NCI-H2107 treated with DMSO at 0.1 percent for 48 hours (cell line): ENCODE measurements around the gene NDOR1.
"Not testable (repeated sequence)": the region's sequence is repeated elsewhere in the genome, so short reads cannot be mapped to it uniquely, and the experiment has no call there.

Source experiments
- DNase-seq: peaks from one replicate; lab custom pipeline; 2025; ENCODE audit not compliant: unreplicated experiment; lab: John Stamatoyannopoulos, UW

The NDOR1 gene

DNA sequence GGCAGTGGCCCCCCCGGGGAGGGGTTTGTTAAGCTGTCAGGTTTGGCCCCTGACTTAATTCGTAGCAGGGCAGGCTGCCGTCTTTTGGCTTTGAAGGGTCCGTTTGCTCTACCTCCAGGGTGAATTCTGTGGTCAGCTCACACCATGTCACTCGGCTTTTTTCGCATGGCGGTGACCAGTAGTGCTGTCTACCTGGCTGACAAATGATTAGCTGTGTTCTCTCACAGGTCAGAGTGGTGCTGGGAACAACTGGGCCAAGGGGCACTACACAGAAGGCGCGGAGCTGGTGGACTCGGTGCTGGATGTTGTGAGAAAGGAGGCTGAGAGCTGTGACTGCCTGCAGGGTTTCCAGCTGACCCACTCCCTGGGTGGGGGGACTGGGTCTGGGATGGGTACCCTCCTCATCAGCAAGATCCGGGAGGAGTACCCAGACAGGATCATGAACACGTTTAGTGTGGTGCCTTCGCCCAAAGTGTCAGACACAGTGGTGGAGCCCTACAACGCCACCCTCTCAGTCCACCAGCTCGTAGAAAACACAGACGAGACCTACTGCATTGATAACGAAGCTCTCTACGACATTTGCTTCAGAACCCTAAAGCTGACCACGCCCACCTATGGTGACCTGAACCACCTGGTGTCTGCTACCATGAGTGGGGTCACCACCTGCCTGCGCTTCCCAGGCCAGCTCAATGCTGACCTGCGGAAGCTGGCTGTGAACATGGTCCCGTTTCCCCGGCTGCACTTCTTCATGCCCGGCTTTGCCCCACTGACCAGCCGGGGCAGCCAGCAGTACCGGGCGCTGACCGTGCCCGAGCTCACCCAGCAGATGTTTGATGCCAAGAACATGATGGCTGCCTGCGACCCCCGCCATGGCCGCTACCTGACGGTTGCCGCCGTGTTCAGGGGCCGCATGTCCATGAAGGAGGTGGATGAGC, 37.0 kb downstream of the NDOR1 start:
- no peak for DNase-seq

DNA sequence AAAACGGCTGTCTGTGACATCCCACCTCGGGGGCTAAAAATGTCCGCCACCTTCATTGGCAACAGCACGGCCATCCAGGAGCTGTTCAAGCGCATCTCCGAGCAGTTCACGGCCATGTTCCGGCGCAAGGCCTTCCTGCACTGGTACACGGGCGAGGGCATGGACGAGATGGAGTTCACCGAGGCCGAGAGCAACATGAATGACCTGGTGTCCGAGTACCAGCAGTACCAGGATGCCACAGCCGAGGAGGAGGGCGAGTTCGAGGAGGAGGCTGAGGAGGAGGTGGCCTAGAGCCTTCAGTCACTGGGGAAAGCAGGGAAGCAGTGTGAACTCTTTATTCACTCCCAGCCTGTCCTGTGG, 37.7 kb downstream of the NDOR1 start:
- DNase-seq = not testable (repeated sequence)

DNA sequence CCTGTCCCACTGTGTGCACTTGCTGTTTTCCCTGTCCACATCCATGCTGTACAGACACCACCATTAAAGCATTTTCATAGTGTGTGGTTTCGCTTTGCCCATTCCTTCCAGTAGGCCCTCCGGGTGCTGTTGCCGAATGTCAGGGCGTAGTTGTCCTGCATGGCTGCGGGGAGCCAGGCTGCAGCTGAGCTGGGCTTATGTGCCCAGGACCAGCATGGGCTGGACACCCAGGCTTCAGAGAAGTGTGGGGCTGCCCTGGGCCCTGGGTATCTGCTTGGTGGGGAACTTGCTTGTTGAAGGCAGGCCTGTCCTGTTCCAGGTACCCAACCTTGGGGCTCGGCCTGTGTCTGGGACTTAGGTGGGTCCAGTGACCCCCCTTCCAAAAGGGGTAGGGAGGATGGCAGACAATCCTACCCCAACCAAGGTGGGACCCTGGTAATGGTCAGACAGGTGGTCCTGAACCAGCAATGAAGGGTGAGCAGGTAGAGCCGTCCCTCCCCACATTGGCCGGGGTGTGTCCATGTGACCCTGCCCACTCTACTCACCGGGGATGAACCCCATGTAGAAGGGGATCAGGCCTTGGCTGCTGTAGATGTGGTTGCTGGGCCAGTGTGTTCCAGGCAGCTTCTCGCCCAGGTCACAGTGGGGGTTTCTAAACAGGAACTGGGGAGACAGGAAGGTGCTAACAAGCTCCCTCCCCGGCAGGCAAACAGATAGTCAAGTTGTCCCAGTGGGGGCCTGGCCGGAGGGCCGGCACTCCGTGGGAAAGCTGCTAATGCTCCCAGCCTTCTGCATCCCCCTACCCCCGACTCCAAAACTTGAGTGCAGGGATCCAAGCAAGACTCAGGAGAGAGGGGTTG, 38.4 kb downstream of the NDOR1 start:
- no peak for DNase-seq

DNA sequence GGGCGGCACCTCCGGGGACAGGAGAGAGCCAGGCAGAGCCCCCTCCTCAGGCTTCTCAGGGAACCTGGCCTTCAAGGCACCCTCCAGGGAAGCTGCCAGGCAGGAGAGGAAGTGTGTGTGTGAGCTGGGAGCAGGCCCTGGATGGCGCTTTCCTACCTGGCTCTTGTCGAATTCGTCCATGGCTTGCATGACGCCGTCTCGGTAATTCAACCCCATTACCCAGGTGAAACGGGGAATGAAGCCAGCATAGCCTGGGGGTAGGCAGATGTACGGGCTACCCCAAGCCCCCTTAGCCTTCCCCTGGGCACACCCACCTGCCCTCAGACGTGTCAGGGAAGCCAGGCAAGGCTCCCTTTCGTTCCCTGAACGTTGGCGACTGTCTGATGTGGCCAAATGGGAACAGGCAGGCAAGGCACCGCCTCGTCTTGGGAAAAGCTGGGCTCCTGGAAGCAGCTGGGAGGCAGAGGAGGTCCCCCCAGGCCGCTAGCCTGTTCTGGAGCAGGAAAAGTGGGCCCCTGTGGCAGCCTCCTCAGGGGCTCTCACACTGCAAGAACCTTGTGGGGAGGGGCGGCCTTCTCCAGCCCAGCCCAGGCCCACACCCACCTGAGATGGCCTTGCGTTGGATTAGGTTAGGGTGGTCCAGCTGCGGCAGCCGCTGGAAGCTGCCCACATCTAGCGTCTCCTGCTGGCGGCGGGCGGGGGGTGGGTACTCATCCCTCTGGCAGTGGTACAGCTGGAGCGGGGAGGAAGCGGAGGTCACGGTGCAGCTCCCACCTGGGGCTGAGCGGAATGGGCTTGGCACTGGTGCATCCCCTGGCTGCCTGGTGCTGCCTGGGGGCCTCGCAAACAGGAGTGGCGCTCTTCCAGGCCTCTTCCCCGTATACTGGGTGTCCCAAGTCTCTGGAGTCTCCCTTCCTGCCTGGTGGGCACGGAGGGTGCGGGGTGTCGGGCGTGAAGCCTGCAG, 39.3 kb downstream of the NDOR1 start:
- peak; percentile 57 for DNase-seq

DNA sequence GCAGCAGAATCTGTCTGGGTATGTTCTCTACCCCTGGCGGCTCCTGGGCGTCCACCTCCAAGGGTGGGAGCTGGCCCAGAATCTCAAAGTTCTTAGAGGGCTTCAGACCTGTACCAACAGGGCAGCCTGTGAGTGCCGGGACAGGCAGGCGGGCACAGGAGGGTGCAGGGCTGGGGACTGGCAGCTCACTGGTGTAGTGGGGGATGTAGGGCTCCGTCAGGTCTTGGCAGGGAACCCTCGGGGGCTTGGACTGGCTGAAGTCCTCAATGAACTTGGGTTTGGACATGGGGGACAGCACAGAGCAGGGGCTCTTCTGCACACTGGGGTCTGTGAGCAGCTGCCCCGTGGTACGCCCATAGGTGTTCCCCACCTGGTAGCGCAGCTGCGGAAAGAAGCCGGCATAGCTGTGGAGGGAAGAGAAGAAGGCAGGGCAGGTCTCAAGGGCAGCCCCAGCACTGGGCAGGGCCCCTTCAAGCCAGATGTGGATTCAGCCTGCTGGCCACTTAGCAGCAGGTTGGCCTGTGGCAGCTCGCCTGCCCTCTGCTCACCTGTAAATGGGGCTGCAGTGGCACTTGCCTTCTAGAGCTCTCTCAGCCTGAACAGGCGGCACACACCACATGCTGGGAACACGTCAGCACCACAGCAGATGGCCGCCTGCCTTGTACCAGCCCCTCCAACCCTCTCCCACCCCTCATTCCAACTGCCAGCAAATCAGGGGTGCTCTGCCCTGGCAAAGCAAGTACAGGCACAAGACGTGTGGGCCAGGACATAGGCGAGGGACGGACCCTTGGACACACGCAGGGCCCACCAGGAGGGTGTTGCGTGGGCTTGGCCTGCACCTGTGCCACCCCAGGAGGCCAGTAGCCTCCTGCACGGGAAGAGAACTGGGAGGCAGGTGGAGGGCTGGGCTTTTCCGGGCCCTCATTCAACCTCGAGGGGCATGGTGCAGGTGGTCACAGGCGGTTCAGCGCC, 40.2 kb downstream of the NDOR1 start:
- DNase-seq = no peak

DNA sequence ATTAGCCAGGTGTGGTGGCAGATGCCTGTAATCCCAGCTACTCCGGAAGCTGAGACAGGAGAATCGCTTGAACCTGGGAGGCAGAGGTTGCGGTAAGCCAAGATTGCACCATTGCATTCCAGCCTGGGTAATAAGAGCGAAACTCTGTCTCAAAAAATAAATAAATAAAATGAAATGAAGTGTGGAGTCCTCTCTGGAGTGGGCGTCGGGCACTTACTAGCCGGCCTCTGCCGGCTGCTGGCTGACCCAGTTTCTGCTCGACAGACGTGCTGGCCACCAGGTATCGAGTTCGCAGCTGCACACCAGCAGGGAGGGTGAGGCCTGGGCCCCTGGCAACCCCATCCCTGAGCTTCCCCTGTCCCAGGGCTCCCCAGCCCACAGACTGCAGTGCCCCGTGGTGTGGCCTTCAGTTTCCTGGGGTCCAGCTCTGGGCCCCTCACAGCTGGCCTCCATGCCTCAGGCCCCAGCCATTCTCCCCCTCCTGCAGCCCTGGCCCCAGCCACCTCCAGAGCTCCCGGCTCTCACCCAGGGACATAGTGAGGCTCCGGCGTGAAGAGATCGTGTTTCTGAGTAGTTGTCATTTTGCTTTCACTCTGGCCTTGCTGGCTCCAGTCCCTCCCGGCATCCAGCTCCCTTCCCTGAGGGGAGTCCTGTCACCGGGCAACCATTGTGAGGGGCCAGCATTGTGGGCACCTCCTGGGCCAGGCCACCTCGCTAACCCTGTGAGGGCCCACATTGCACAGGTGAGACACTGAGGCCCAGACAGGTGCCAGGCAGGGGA, 41.8 kb downstream of the NDOR1 start:
- DNase-seq = peak; percentile 73

DNA sequence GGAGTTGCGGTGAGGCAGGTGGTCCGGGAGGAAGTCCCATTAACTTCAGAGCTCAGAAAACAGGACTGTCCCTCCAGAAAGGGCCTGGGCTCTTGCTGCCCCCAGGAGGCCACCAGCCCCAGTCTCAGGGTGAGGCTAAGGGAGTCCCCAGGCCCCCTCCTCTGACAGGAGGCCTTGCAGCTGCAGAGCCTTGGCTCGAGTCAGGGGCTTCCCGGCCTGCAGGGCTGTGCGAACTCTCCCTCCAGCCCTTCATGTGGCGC, 42.3 kb downstream of the NDOR1 start:
- DNase-seq = no peak

DNA sequence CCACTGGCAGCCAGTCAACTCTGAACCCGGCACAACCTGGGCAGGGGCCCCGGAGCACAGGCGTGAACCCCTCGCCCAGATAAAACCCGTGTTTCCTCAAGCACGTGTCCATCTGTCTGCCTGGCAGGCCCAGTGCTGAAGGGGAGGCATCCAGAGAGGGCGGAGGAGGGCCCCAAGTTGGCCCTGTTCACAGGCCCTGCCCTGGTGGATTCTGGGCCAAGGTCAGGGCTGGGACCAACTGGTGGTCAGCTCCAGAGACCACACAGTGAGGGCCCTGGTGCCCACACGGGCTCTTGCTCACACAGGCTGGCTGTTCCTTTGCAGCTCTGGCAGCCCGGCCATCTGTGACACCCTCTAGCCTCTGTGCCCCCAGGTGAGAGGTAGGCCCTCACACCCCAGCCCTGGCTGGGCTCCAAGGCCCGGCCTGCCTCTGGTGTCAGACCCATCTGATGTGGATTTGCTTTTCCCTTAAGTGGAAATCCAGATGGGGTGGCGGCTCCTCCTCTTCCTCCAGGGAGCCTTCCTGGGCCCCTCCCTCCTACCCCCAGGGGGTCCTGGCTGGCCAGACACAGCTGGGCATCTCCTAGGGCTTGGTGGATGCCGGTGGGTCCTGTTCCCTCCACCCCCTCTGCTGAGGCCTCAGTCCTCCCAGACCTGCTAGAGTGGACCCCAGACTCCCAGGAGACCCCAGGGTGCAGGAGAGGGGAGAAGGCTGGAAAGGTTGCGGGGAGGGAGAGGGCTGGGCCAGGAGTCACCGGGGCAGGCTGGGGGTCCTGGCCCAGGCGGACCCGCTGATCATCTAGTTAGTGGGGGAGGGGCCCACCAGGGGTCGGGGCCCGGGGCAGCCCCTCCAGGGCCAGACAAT, 45.1 kb downstream of the NDOR1 start:
- DNase-seq = no peak

DNA sequence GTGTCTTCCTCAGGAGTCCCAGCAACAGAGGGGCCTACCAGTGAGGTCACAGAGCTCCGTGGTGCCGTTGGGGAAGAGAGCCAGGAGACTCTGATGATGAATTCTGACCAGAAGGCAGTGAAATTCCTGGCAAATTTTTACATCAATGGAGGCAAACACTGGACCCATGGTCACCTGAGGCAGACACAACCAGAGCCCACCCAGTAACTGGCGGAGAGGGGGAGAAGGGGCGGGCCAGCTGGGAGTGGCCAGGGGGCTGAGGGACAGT, 45.6 kb downstream of the NDOR1 start, which contains the start of gene STPG3:
Gene STPG3 (plus strand): TSS at position 93 of the 268 bp plus-strand sequence. CDS start 1 bp downstream, at position 94.
- no peak for DNase-seq

DNA sequence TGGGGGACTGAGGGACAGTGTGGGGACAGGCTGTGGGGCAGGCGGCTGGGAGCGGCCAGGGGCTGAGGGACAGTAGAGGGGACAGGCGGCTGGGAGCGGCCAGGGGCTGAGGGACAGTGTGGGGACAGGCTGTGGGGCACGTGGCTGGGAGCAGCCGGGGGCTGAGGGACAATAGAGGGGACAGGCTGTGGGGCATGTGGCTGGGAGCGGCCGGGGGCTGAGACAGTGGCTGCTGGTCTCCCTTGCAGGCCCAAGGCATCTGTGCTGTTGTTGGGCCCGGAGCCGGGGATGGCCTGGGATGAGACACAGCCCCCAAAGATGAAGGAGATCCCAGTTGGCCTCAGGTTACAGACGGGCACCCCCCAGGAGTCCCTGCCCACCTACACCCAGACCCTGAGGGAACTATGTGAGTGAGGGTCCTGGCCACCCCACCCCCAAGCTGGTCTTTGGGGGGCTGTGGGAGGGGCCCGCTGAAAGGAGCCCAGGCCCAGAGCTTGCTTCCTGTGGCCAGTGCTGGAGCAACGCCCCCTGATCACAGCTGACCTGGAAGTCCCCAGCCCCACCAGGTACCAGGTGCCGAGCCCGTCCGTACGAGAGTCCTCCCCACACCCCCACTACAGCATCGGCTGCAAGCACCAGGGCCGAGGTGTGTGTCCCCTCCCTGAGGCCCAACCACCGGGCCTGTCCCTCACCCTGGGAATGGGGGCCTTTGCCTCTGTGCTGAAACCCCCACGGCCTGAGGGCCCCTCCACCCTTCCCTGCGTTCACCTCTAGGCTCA, 46.2 kb downstream of the NDOR1 start:
- no peak for DNase-seq

DNA sequence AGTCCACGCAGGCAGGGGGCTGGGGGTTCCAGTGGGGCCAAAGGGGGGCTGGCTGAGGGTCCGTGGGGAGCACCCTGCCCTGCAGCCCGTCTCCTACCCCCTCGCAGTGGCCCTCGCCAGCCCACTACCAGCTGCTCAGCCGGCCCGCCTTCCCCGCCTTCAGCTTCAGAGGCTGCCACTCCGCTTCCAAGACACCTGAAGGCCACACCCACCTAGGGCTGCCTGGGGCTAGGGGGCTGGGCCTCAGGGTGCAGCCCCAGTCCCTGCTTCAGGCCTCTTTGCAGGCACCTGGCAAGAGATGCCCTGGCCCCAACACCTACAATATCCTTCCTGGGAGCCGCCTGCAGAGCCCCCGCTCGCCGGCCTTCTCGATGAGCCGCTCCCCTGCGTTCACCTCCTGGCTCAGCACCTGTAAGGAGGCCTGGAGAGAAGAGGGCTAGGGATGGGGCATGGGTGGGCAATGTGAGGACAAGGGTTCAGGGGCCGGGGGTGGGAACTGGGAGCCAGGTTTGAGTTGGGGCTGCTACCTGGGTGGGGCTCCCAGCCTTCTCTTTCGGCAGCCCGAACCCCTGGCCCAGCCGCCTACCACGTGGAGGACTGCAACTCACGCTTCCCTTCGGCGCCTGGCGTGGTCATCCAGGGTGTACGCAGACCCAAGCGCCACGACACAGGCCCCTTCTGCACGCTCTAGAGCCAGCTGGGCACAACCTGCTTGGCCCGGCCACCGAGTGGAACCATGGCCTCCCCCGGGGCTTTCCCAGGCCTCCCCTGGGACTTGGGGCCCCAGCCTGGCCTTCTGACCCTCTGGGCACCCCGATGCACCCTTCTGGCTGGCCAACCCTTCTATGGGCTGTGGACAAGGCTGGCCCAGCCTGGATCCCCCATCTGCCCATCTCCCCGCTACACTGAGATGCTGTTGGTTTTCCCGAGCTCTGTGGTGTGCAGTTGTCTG, 47.3 kb downstream of the NDOR1 start:
- no peak for DNase-seq

DNA sequence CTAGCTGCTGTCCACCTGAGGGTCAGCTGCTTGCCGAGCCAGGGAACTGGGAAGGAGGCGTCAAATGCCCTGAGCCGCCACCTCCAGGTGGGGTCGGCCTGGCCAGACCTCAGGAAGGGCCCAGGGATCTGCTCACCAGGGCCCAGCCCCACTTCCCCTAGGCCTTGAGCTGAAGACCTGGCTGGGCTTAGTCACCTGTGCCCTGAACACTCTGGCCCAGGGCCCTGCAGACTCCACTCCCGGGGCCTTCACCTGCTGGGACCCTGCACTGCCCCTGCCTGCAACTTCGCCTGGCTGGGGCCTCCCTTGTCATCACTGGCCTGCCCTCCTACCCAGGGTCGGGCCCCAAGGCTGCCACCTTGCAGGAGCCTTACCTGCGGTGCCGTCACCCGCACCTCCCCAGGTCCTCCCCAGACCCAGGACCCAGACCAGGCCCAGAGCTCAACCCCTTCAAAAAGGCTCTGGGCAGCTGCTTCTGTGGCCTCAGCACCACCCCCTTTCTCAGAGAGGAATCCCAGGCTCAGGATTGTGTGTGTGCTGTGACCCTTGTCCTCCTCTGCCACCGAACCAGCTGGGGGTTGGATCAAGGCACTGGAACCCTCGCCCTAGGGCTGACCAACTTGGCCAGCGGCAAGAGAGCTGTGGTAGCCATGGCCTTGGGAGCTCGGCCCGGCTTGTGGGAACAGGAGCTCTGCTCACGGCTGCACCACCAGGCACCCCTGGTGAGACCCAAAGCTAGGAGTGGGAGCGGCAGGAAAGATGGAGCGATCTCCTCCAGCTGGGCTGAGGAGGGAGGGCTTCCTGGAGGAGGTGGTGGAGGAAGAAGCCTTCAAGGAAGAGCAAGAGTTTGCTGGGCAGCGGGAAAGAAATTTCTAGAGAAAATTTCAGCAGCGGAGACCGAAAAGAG, 48.5 kb downstream of the NDOR1 start:
- DNase-seq = no peak

DNA sequence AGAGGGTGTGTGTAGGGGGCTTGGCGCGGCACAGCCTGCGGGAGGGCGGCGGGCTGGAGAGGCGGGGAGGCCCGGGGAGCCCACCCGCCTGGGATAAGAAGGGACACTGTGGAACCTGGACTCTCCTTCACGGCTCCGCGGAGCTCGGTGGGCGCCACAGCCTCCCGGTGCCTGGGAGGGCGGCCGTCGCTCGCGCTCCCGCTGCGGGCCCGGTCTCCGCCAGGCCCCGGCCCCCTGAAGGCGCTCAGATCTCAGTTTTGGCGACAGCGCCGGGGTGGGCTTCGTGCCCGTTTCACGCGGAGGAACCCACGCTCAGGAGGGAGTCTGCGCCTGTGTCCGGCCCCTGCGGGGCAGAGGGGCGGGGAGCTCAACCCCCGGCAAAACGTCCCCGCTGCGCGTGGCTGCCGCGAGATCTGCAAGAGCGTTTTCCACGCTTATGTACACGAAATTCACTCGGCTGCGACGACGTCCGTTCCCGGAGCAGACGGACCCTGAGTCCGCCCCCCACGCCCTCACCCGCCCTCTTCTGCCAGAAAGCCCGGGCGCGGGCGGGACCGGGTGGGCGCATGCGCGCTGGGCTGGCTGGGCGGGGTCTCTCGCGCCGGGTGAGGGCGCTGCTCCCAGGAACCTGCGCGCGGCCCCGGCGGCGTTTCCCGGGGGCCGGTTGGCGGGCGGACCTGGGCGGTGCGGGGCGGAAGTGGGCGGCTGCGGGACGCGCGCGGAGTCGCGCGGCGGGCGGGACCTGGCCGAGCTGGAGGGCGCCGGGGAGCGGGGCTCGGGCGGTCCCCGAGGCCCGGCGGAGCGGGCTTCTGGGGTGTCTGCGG, 49.3 kb downstream of the NDOR1 start, which contains the start of gene NELFB:
Gene NELFB (plus strand): TSS at position 704 of the 824 bp plus-strand sequence.
- DNase-seq = peak; percentile 73

DNA sequence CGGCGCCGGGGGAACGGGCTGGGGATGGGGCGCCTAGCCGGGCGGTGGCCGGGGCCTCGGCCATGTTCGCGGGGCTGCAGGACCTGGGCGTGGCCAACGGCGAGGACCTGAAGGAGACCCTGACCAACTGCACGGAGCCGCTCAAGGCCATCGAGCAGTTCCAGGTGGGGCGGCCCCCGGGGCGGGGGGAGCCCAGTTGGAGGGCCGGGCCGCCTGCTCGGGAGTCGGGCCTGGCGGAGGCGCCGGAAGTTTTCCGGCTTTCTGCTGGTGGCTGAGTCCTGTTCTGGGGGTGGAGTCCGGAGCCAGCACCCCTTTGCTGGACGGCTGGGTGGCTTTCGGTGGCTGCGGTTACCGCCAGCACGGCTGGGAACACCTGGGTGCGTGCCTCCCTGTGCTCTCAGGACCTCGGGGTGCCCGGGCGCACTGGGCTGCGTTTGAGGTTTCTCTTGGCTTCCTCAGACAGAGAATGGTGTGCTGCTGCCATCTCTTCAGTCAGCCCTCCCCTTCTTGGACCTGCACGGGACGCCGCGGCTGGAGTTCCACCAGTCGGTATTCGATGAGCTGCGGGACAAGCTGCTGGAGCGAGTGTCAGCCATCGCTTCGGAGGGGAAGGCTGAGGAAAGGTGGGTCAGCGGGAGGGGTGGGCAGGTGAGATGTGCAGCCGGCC, 50.1 kb downstream of the NDOR1 start:
- DNase-seq = no peak
